Astrocyte (in vitro differentiated cells and primary cell): Measurements from ENCODE around the gene METTL25B. TPM values are rescaled to one million over a fixed set of nuclear protein-coding genes. Genes with fewer than 3 reads are reported as not detected.
A peak's percentile ranks its signal among the peaks of the same experiment; 100 is the strongest.

ENCODE experiments used
- DNase-seq: peaks from one replicate; pipeline ENCODE4 v3.0.0-alpha.2; 2010; ENCODE audit warnings: low read depth
- FAIRE-seq: peaks from 2 replicates; lab custom pipeline; 2011; peaks lifted over from hg19 to GRCh38; lab: Jason Lieb, UNC
- H2AFZ ChIP-seq: 2 replicates; pipeline ENCODE4 v1.6.0; 2012; ENCODE audit warnings: low read depth, low read length, inconsistent platforms
- H3K27ac ChIP-seq: 2 replicates; pipeline ENCODE4 v1.5.1; 2011; ENCODE audit warnings: low read depth, low read length, inconsistent platforms
- H3K27me3 ChIP-seq: 2 replicates; pipeline ENCODE4 v1.6.0; 2011; ENCODE audit warnings: low read length, inconsistent platforms; ENCODE audit not compliant: insufficient read depth
- H3K36me3 ChIP-seq: 2 replicates; pipeline ENCODE4 v1.5.1; 2011; ENCODE audit warnings: low read length, inconsistent platforms; ENCODE audit not compliant: insufficient read depth
- H3K4me1 ChIP-seq: 2 replicates; pipeline ENCODE4 v1.5.1; 2011; ENCODE audit warnings: low read length, inconsistent platforms; ENCODE audit not compliant: insufficient read depth
- H3K4me2 ChIP-seq: 2 replicates; pipeline ENCODE4 v1.6.0; 2012; ENCODE audit warnings: low read length, inconsistent platforms
- H3K4me3 ChIP-seq: 2 replicates; pipeline ENCODE4 v1.5.1; 2011; ENCODE audit warnings: low read depth, mild to moderate bottlenecking, low read length, inconsistent platforms; ENCODE audit not compliant: insufficient read depth
- H3K79me2 ChIP-seq: 2 replicates; pipeline ENCODE4 v1.6.0; 2012; ENCODE audit warnings: mild to moderate bottlenecking, low read length, inconsistent platforms; ENCODE audit not compliant: insufficient read depth
- H3K9ac ChIP-seq: 2 replicates; pipeline ENCODE4 v1.6.0; 2012; ENCODE audit warnings: mild to moderate bottlenecking, low read length, inconsistent platforms
- H3K9me3 ChIP-seq: 2 replicates; pipeline ENCODE4 v1.5.1; 2012; ENCODE audit warnings: low read depth, mild to moderate bottlenecking, low read length, inconsistent platforms; ENCODE audit not compliant: insufficient read depth
- H4K20me1 ChIP-seq: 2 replicates; pipeline ENCODE4 v1.6.0; 2012; ENCODE audit warnings: low read length, inconsistent platforms; ENCODE audit not compliant: insufficient read depth
- H3K27ac Mint-ChIP-seq: one replicate; pipeline ENCODE4 v1.8.0; 2021; ENCODE audit warnings: mild to moderate bottlenecking, mixed read lengths; ENCODE audit not compliant: unreplicated experiment
- H3K27me3 Mint-ChIP-seq: one replicate; pipeline ENCODE4 v1.8.0; 2021; ENCODE audit warnings: low read depth, mixed read lengths; ENCODE audit not compliant: unreplicated experiment
- H3K36me3 Mint-ChIP-seq: one replicate; pipeline ENCODE4 v1.8.0; 2021; ENCODE audit warnings: low read depth, mixed read lengths; ENCODE audit not compliant: unreplicated experiment
- H3K4me1 Mint-ChIP-seq: one replicate; pipeline ENCODE4 v1.8.0; 2021; ENCODE audit warnings: low read depth, mixed read lengths; ENCODE audit not compliant: unreplicated experiment
- H3K4me3 Mint-ChIP-seq: one replicate; pipeline ENCODE4 v1.8.0; 2021; ENCODE audit warnings: mild to moderate bottlenecking, moderate library complexity, mixed read lengths; ENCODE audit not compliant: unreplicated experiment
- H3K9me3 Mint-ChIP-seq: one replicate; pipeline ENCODE4 v1.8.0; 2021; ENCODE audit warnings: mild to moderate bottlenecking, mixed read lengths; ENCODE audit not compliant: unreplicated experiment
- EZH2 ChIP-seq: IDR thresholded peaks from 2 replicates; pipeline ENCODE4 v1.6.1; 2012; ENCODE audit warnings: mild to moderate bottlenecking, low read length, inconsistent platforms; ENCODE audit not compliant: insufficient read depth
- total RNA-seq: library from RNA; stranded (reverse); gene quantifications from 2 replicates; pipeline ENCODE4 v1.2.1, GENCODE V29; 2021
- TF ChIP-seq, protein P1 (sequence below): IDR thresholded peaks from 2 replicates; pipeline ENCODE4 v1.5.1; 2011; ENCODE audit warnings: low read depth, mild to moderate bottlenecking, inconsistent platforms, low read length, moderate library complexity; ENCODE audit not compliant: insufficient read depth

Gene METTL25B
- total RNA-seq, 1 donor from 2014 or later = 9.9 TPM

DNA sequence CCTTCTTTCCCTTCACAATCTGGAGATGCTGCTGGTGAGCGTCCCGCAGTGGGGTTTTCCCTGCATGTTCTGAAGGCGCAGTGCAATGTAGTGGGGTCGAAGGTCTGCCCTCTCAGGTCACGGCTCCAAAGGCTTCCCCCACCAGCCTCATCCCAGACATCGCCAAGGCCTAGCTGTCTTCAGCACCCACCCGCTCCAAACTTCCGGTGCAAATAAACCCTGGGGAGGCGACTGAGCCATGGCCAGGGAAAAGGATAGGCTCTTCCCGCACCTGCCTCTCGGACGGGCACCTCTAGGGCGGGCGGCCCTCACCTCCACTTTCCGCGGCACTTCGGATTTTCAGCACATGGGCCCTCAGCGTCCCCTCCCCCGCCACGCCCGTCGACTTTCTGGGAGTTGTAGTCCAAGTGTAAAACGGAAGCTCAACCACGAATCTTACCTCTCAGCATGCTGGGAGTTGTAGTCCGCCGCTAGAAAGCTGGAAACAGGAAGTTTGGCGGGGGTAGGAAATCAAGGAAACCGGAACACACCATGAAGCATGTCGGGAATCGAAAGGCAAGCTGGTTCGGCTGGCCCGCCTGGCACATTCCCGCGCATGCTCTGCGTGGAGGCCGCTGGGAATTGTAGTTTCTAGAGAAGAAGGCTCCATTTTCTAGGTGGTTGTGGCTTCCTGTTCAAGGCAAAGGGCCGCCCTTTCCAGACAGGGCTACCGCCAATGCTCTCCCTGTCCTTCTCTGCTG, 12.6 kb downstream of the METTL25B start, which contains the start of gene MRPL24:
MRPL24 (minus strand) TSS at position 348 of the 740 bp plus-strand sequence. CDS start 2,384 bp downstream, outside the sequence.
- Mint-ChIP-seq H3K27ac (peak within 1 kb of the TSS; percentile 91), H3K9me3 (no peaks in the 10 kb centered on the region), H3K4me3 (peak within 1 kb of the TSS; percentile 97), H3K36me3 (peaks cover 18% of the 10 kb centered on the region), H3K4me1 (peaks cover 16% of the 10 kb centered on the region), H3K27me3 (no peaks in the 10 kb centered on the region)
- H3K9me3 ChIP-seq = no peaks in the 10 kb centered on the region
- peaks cover 11% of the 10 kb centered on the region for H3K4me1 ChIP-seq
- TF ChIP-seq EZH2 = no peak
- TF ChIP-seq, protein P1, sequence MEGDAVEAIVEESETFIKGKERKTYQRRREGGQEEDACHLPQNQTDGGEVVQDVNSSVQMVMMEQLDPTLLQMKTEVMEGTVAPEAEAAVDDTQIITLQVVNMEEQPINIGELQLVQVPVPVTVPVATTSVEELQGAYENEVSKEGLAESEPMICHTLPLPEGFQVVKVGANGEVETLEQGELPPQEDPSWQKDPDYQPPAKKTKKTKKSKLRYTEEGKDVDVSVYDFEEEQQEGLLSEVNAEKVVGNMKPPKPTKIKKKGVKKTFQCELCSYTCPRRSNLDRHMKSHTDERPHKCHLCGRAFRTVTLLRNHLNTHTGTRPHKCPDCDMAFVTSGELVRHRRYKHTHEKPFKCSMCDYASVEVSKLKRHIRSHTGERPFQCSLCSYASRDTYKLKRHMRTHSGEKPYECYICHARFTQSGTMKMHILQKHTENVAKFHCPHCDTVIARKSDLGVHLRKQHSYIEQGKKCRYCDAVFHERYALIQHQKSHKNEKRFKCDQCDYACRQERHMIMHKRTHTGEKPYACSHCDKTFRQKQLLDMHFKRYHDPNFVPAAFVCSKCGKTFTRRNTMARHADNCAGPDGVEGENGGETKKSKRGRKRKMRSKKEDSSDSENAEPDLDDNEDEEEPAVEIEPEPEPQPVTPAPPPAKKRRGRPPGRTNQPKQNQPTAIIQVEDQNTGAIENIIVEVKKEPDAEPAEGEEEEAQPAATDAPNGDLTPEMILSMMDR = no peak
- no peaks in the 10 kb centered on the region for H4K20me1 ChIP-seq
- H3K9ac ChIP-seq = peak within 1 kb of the TSS; percentile 87
- H3K27ac ChIP-seq = peak within 1 kb of the TSS; percentile 56
- H3K4me3 ChIP-seq = peak within 1 kb of the TSS; percentile 88
- H3K36me3 ChIP-seq = peaks cover 18% of the 10 kb centered on the region
- peak; percentile 97 for FAIRE-seq
- peaks cover 40% of the 10 kb centered on the region for H3K79me2 ChIP-seq
- no peaks in the 10 kb centered on the region for H3K27me3 ChIP-seq
- H3K4me2 ChIP-seq = peak within 1 kb of the TSS; percentile 96
- H2AFZ ChIP-seq = peak within 1 kb of the TSS; percentile 65
- peak; percentile 99 for DNase-seq

DNA sequence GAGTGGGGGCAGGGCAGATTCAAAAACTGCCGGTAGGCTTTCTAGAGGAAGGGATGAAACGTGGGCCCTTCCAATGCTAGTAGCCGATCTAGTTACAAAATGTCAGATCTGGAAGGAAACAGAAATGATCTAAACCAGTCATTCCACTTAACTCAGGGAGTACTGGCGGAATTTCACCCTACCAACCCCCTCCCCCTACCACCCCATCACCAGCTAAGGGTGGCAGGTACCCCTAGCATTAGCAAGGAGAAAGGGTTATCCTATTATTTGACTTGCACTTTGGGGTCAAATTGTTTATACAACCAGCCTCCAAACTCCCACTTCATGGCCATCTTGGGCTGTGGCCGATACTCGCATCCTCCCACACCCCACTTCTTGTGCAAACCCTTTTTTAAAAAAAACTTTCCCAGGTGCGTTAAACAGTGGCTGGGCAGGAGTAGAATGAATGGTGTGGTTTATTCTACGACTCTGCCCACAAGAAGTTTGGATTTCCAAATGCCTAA, 13.3 kb downstream of the METTL25B start:
- peaks cover 18% of the 10 kb centered on the region for H3K36me3 Mint-ChIP-seq
- H2AFZ ChIP-seq = peak overlapping the region; percentile 54
- H3K79me2 ChIP-seq = peaks cover 47% of the 10 kb centered on the region

More for the DNA sequence above, 13.3 kb downstream of the METTL25B start:
- DNase-seq (no peak), FAIRE-seq (no peak)
- Mint-ChIP-seq H3K27me3 (no peaks in the 10 kb centered on the region), H3K4me1 (peaks cover 21% of the 10 kb centered on the region), H3K9me3 (no peaks in the 10 kb centered on the region), H3K27ac (peak overlapping the region; percentile 91), H3K4me3 (peak overlapping the region; percentile 97)
- Histone ChIP-seq H3K4me1 (peaks cover 17% of the 10 kb centered on the region), H3K27me3 (no peaks in the 10 kb centered on the region), H3K9ac (peak overlapping the region; percentile 28), H3K4me3 (no peak overlapping the region), H3K36me3 (peaks cover 16% of the 10 kb centered on the region), H3K9me3 (no peaks in the 10 kb centered on the region), H3K27ac (peak overlapping the region; percentile 56), H3K4me2 (peak overlapping the region; percentile 75), H4K20me1 (no peaks in the 10 kb centered on the region)
- TF ChIP-seq, protein P1 = no peak
- no peak for TF ChIP-seq EZH2
